Mononuclear cell (primary cell): ENCODE results near the gene MRGPRF. TPM values are rescaled to one million over a fixed set of nuclear protein-coding genes. Genes with fewer than 3 reads are reported as not detected.

ENCODE experiments used
- H3K27me3 ChIP-seq: 2 replicates; pipeline ENCODE4 v1.6.0; 2011; ENCODE audit warnings: low read length, control low read depth; ENCODE audit not compliant: insufficient read depth
- H3K4me1 ChIP-seq: 2 replicates; pipeline ENCODE4 v1.5.1; 2011; ENCODE audit warnings: mild to moderate bottlenecking, low read length, control low read depth; ENCODE audit not compliant: insufficient read depth
- H3K4me3 ChIP-seq: 2 replicates; pipeline ENCODE4 v1.5.1; 2011; ENCODE audit warnings: mild to moderate bottlenecking, low read length, moderate library complexity
- H3K9me3 ChIP-seq: 2 replicates; pipeline ENCODE4 v1.5.1; 2011; ENCODE audit warnings: low read depth, mild to moderate bottlenecking, control low read depth, low read length
- total RNA-seq: library from RNA; depleted of rRNA; stranded (reverse); fragments of >200 nt; gene quantifications from one replicate; pipeline ENCODE4 v1.2.3, GENCODE V29; 2012

The MRGPRF gene
- under 0.01 TPM for total RNA-seq

GRCh38 chr11:69013009-69013951, at the start of gene MRGPRF:
Gene MRGPRF, minus strand, starts transcription at chr11:69013246. Its CDS starts 3,345 bp downstream, at chr11:69009901.
- Histone ChIP-seq H3K4me1 (peaks cover 29% of the 10 kb centered on the region), H3K27me3 (peaks cover 24% of the 10 kb centered on the region), H3K9me3 (no peaks in the 10 kb centered on the region), H3K4me3 (no peak within 1 kb of the TSS)

- no peaks in the 10 kb centered on the region for H3K27me3 ChIP-seq
- H3K4me1 ChIP-seq, result no peaks in the 10 kb centered on the region
- no peak overlapping the region for H3K4me3 ChIP-seq
- no peaks in the 10 kb centered on the region for H3K9me3 ChIP-seq
Observed at GRCh38 chr11:69062169-69062855, 49.3 kb upstream of the MRGPRF start.

GRCh38 chr11:69061713-69062053, 48.6 kb upstream of the MRGPRF start:
- Histone ChIP-seq H3K4me3 (no peak overlapping the region), H3K4me1 (peaks cover 5% of the 10 kb centered on the region), H3K9me3 (no peaks in the 10 kb centered on the region), H3K27me3 (no peaks in the 10 kb centered on the region)

DNA sequence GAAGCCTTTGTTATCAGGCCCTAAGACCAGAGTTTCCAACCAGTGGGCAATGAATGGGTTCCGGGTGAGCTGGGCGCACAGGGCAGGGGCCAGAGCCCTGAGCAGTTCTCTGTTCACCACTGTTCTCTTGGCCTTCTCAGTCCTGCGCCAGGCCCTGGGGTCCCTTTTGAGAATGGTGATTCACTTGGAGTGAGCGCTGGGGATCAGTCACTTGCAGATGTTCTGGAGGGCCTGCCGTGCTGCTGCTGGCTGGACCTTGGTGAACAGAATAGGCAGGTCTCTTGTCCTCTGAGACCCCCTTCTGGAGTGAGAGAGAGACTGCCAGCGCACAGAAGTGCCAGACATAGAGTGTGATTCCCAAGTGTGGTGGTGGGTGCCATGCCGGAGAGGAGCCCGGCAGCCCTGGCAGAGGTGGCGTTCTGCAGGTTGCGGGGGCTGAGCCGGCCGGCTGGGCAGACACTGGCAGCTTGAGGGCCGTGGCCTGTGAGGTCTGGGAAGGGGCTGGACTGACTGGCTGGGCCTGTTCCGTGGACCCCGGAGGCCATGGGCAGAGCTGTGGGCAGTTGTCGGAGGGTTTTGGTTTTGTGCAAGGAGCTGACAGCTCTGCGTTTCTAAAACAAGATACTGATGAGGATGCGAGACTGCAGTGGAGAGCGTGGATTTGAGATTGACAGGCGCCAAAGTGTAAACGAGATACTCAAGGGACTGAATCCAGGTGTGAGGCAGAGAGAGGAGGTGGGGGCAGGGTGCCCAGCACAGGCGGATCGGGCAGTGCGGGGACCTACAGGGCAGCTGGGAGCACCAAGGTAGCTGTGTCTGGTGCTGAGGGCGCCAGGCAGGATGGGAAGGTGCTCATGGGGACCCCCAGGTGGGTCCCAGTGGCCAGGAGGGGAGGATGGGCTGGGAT, 48.0 kb upstream of the MRGPRF start:
- H3K4me1 ChIP-seq, result peaks cover 11% of the 10 kb centered on the region
- no peak overlapping the region for H3K4me3 ChIP-seq
- H3K27me3 ChIP-seq, result no peaks in the 10 kb centered on the region
- no peaks in the 10 kb centered on the region for H3K9me3 ChIP-seq

DNA sequence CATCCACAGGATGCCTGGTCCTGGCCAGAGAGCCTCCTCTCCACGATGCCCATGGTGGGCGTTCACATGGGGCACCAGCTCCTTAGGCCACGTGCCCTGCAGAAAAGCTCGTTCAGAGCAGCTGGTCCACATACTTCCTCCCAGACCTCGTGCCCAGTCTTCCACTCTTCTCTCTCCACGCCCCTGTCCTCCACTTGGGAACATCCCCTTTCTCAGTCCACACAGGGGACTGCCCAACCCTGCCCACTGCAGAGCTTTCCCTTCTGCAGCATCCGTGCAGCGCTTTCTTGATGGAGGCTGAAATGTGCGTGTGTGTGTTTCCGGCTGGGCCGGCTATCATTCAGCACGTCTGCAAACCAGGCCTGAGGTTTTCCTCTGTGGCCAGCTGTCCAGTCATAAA, 46.9 kb upstream of the MRGPRF start:
- no peaks in the 10 kb centered on the region for H3K9me3 ChIP-seq
- peaks cover 22% of the 10 kb centered on the region for H3K4me1 ChIP-seq
- no peaks in the 10 kb centered on the region for H3K27me3 ChIP-seq
- H3K4me3 ChIP-seq, result no peak overlapping the region

DNA sequence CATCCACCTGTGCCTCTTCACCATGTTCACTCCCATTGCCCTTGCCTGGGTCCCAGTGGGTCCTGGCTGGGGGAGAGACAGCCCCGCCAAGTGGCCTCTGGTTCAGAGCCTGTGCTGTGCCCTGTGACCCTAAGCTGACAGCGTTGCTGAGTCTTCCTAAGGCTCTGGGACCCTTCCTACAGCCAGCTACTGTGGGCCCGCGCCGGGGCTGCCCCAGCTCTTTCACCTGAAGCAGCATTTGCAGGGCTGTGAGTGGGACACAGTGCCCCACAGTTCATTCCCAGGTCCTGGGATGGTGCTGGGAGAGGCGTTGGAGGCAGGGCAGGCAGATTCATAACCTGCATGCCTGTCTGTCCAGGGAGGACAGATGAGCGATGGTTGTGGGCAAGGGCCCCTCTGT, 46.4 kb upstream of the MRGPRF start:
- Histone ChIP-seq H3K9me3 (no peaks in the 10 kb centered on the region), H3K4me3 (no peak overlapping the region), H3K27me3 (no peaks in the 10 kb centered on the region), H3K4me1 (peaks cover 25% of the 10 kb centered on the region)

DNA sequence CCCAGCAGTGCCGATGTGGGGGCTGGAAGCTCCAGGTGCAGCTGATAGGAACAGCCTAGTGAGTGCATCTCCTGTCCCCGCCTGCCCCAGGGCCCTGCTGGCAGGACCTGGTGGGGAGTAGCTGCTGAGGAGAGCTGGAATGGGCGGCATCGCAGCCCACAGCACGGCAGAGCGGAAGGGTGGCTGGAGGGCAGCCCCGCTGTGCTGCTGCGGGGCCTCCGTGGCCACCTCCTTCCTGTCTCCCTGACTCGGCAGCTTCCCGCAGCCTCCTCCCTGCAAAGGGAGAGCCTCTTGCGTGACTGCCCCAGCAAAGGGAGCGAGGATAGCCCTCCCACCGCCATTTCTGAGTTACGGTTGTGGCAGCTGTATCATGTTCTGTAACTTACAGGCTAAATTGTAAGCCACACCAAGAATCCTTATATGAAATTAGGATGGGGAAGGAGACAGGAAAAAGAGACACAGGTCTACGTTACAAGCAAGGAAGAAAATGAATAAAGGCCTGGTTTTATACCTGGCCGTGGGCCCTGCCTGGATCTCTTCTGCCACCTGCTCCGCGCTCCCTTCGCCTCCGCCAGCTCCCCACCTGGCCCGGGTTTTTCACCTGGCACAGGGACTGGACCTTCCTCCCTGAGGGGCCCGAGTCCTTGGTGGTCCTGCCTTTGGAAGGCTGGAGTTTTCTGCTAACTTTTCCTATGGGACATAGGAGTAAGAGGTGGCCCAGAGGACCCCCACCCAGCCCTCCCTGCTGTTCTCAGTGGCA, 45.6 kb upstream of the MRGPRF start:
- H3K27me3 ChIP-seq, result no peaks in the 10 kb centered on the region
- H3K4me3 ChIP-seq, result no peak overlapping the region
- peaks cover 25% of the 10 kb centered on the region for H3K4me1 ChIP-seq
- no peaks in the 10 kb centered on the region for H3K9me3 ChIP-seq

DNA sequence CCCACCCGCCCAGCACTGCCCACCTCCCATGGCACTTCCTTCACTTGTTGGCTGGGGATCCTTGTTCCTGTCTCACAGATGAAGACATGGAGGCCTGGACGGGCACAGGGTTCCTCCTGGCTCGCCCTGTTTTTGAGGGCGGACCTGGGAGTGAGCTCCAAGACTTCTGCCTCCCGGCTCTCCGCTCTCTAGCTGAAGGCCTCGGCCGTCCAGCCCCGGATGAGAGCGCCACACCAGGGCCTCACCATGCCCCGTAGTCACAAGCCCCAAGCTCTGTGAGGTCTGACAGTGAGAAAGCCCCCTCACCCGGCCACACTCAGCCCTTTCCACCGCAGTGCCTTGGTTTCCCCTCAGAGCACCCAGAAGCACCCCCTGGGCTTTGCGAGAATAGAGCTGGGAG, 44.8 kb upstream of the MRGPRF start:
- Histone ChIP-seq H3K27me3 (no peaks in the 10 kb centered on the region), H3K9me3 (no peaks in the 10 kb centered on the region), H3K4me1 (peaks cover 28% of the 10 kb centered on the region), H3K4me3 (no peak overlapping the region)

DNA sequence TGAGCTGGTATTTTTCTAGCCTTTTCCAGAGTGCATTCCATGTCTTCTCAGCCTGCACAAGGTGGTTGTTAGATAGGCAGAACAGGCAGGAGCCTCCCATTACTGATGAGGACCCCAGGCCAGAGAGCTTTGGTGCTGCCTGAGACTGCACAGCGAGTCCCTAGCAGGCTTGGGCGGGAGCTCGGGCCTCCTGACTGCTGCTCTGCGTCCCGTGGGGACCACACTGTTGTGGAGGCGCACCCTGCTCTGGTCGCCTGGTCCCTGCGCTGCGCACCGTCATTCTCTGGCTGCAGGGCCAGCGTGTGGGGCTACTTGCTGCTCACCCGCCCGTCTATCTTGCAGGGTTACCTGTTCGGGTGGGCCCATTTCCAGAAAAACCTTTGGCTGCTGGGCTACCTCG, 44.2 kb upstream of the MRGPRF start:
- Histone ChIP-seq H3K27me3 (no peaks in the 10 kb centered on the region), H3K4me1 (peaks cover 33% of the 10 kb centered on the region), H3K9me3 (no peaks in the 10 kb centered on the region), H3K4me3 (no peak overlapping the region)

- Histone ChIP-seq H3K4me1 (peaks cover 43% of the 10 kb centered on the region), H3K9me3 (no peaks in the 10 kb centered on the region), H3K4me3 (no peak overlapping the region), H3K27me3 (no peaks in the 10 kb centered on the region)
Observed at GRCh38 chr11:69055598-69056516, 42.8 kb upstream of the MRGPRF start.

- Histone ChIP-seq H3K4me3 (no peak overlapping the region), H3K9me3 (no peaks in the 10 kb centered on the region), H3K27me3 (no peaks in the 10 kb centered on the region), H3K4me1 (peaks cover 46% of the 10 kb centered on the region)
Observed at GRCh38 chr11:69055212-69055586, 42.2 kb upstream of the MRGPRF start.

DNA sequence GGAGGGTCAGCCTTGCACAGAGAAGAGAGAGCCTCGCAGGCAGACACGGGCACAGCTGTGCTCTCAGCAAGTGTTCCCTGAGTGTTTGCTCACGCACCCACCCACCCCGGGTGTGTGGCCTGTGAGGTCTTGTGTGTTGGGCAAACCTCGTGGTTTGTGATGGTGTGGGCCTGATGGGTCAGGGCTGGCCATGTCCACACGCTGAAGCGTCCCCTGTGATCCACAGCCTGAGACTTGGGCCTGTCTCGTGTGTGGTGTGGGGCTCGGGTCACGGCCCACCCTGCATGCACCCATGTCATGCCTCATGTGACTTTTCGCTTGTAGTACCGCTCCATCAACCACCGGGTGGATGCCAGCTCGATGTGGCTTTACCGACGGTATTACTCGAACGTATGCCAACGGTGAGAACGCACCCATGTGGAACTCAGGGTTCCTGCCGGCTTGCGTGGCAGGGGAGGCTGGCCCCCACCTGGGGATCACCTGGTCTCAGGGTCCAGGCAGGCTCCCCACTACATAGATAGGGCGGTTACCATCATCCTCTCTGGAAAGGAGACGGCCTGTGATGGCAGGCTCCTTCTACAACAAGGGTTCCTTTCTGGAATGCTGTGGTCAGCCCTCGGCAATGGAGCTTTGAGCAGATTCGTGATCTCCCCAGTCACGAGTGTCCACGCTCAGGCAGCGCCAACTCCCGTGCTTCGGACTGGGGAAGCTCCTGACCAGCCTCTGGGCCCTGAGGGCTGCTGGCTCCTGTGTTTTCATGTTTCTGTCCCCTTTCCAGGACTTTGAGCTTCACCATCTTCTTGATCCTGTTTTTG, 41.6 kb upstream of the MRGPRF start:
- Histone ChIP-seq H3K4me3 (no peak overlapping the region), H3K9me3 (no peaks in the 10 kb centered on the region), H3K27me3 (no peaks in the 10 kb centered on the region), H3K4me1 (peaks cover 52% of the 10 kb centered on the region)
